Aorta (tissue), 5 donors: ENCODE measurements around the gene DOK7. TPM values are rescaled to one million over a fixed set of nuclear protein-coding genes. Genes with fewer than 3 reads are reported as not detected.
A peak's percentile ranks its signal among the peaks of the same experiment; 100 is the strongest.

Source experiments
- ATAC-seq: fragments of 200-7000 bp; cut with Tn5 transposase; one replicate; pipeline ENCODE4 v1.9.1; 2022; ENCODE audit warnings: moderate library complexity; ENCODE audit not compliant: low FRiP score
- DNase-seq, 2 donors: peaks; one replicate each; pipeline ENCODE4 v3.0.0-alpha.2; 2020
- H3K27ac ChIP-seq, 2 donors: one replicate each; pipeline ENCODE4 v1.5.1; 2013; ENCODE audit warnings: low read length in 2 of 2, mild to moderate bottlenecking in 2 of 2, moderate library complexity in 2 of 2, control low read depth in 1 of 2, inconsistent platforms in 1 of 2, low read depth in 1 of 2
- H3K27me3 ChIP-seq, 2 donors: one replicate each; pipeline ENCODE4 v1.6.1; 2013; ENCODE audit warnings: control low read depth in 1 of 2, low read length in 1 of 2, mild to moderate bottlenecking in 1 of 2, moderate library complexity in 1 of 2; ENCODE audit not compliant: insufficient read depth in 2 of 2, control insufficient read depth in 1 of 2
- H3K36me3 ChIP-seq, 2 donors: one replicate each; pipeline ENCODE4 v1.6.1; 2013; ENCODE audit warnings: control low read depth in 1 of 2, low read length in 1 of 2, mild to moderate bottlenecking in 1 of 2; ENCODE audit not compliant: insufficient read depth in 2 of 2, control insufficient read depth in 1 of 2
- H3K4me1 ChIP-seq, 2 donors: one replicate each; pipeline ENCODE4 v1.6.1; 2013; ENCODE audit warnings: low read length in 2 of 2, control low read depth in 1 of 2, mild to moderate bottlenecking in 1 of 2, moderate library complexity in 1 of 2; ENCODE audit not compliant: insufficient read depth in 2 of 2, control insufficient read depth in 1 of 2
- H3K4me3 ChIP-seq, 2 donors: one replicate each; pipeline ENCODE4 v1.5.1; 2013; ENCODE audit warnings: low read length in 2 of 2, control low read depth in 1 of 2, mild to moderate bottlenecking in 1 of 2
- H3K9me3 ChIP-seq: one replicate; pipeline ENCODE4 v1.6.1; 2013; ENCODE audit warnings: mild to moderate bottlenecking, low read length; ENCODE audit not compliant: control insufficient read depth
- WGBS, 2 donors: extraction: QIAGEN DNeasy Blood & Tissue Kit; methylation state at CpG; one replicate each; pipeline ENCODE4 v1.1.7; 2013; 5-methylcytosine and 5-hydroxymethylcytosine counted together
- intact Hi-C, 2 donors: fragments of 100-400 bp; cut with DNase I; formaldehyde crosslinking; loops; one replicate each; pipeline versions ENCODE4 v1.14.2 to v1.15.0; 2022
- polyA plus RNA-seq, 2 donors: library from polyadenylated mRNA; stranded (reverse); fragments of 200-250 nt; gene quantifications; one replicate each; pipeline ENCODE4 v1.2.3, GENCODE V29; 2013
- total RNA-seq, 2 donors: library from RNA; stranded (reverse); fragmentation: NEBNext Ultra II Directional; extraction: Animal tissue kit (Norgen Biotek cat#: 25700); gene quantifications; one replicate each; pipeline ENCODE4 v1.2.1, GENCODE V29; 2021
- donor health status: healthy with polysubstance abuse.
- donor health status: Bipolar disorder and iron deficiency.
- donor health status: DM: no; HTN: no; CAD: no.
- donor health status: DM: no; HTN: no; CAD: no.
- donor health status: DM: yes; HTN: yes; CAD: no.

Gene DOK7
- total and polyA plus RNA-seq, 4 donors, result 3.3 to 9.1 (median 4.7) TPM

GRCh38 chr4:3433138-3433869, 29.8 kb upstream of the DOK7 start:
- H3K9me3 ChIP-seq, result no peaks in the 10 kb centered on the region
- H3K4me3 ChIP-seq, result no peak overlapping the region
- H3K27ac ChIP-seq, result no peak overlapping the region
- H3K4me1 ChIP-seq, result no peaks in the 10 kb centered on the region
- WGBS, 2 donors, result 94% methylated on average over 31 to 32 of the region's 32 CpGs
- ATAC-seq (no peak), DNase-seq (no peak)
- no peaks in the 10 kb centered on the region for H3K36me3 ChIP-seq
- intact Hi-C loops, result no loop called here
- no peaks in the 10 kb centered on the region for H3K27me3 ChIP-seq

- H3K27ac ChIP-seq, result no peak overlapping the region
- H3K4me3 ChIP-seq, result no peak overlapping the region
- DNase-seq, result peak in 1 of 2 donors; percentile 51
- no peaks in the 10 kb centered on the region for H3K36me3 ChIP-seq
- intact Hi-C loops, result no loop called here
- ATAC-seq, result no peak
- H3K9me3 ChIP-seq, result no peaks in the 10 kb centered on the region
- H3K4me1 ChIP-seq, result no peaks in the 10 kb centered on the region
- no peaks in the 10 kb centered on the region for H3K27me3 ChIP-seq
- WGBS, 2 donors, result 79 to 82% methylated on average over 16 of the region's 16 CpGs
Measured at GRCh38 chr4:3434881-3435685, 28.0 kb upstream of the DOK7 start.

- no peaks in the 10 kb centered on the region for H3K27me3 ChIP-seq
- ATAC-seq (no peak), DNase-seq (no peak)
- H3K27ac ChIP-seq, result no peak overlapping the region
- H3K4me1 ChIP-seq, result no peaks in the 10 kb centered on the region
- H3K36me3 ChIP-seq, result no peaks in the 10 kb centered on the region
- no peaks in the 10 kb centered on the region for H3K9me3 ChIP-seq
- no peak overlapping the region for H3K4me3 ChIP-seq
- WGBS, 2 donors, result 84 to 90% methylated on average over 4 of the region's 4 CpGs
- intact Hi-C loops, result no loop called here
Measured at GRCh38 chr4:3435686-3435956, 27.5 kb upstream of the DOK7 start.

GRCh38 chr4:3436048-3436797, 26.9 kb upstream of the DOK7 start:
- no peaks in the 10 kb centered on the region for H3K4me1 ChIP-seq
- H3K9me3 ChIP-seq, result no peaks in the 10 kb centered on the region
- H3K27me3 ChIP-seq, result no peaks in the 10 kb centered on the region
- H3K4me3 ChIP-seq, result no peak overlapping the region
- intact Hi-C loops, result no loop called here
- no peak for ATAC-seq
- DNase-seq, result no peak
- H3K27ac ChIP-seq, result no peak overlapping the region
- no peaks in the 10 kb centered on the region for H3K36me3 ChIP-seq
- WGBS, 2 donors, result 86 to 88% methylated on average over 21 to 22 of the region's 22 CpGs

- no peak overlapping the region for H3K4me3 ChIP-seq
- ATAC-seq, result peak; percentile 27
- H3K27me3 ChIP-seq, result no peaks in the 10 kb centered on the region
- peak in 1 of 2 donors; percentile 74 for DNase-seq
- no peak overlapping the region for H3K27ac ChIP-seq
- H3K36me3 ChIP-seq, result no peaks in the 10 kb centered on the region
- H3K4me1 ChIP-seq, result no peaks in the 10 kb centered on the region
- whole genome bisulfite sequencing, 2 donors, result 71 to 75% methylated on average over 19 of the region's 19 CpGs
- intact Hi-C loops, result no loop called here
- H3K9me3 ChIP-seq, result no peaks in the 10 kb centered on the region
Measured at GRCh38 chr4:3436798-3437581, 26.1 kb upstream of the DOK7 start.

GRCh38 chr4:3437582-3437936, 25.5 kb upstream of the DOK7 start:
- Histone ChIP-seq H3K4me3 (no peak overlapping the region), H3K4me1 (no peaks in the 10 kb centered on the region), H3K27me3 (no peaks in the 10 kb centered on the region), H3K36me3 (no peaks in the 10 kb centered on the region), H3K9me3 (no peaks in the 10 kb centered on the region), H3K27ac (no peak overlapping the region)
- intact Hi-C loops, result no loop called here
- peak in 1 of 2 donors; percentile 42 for DNase-seq
- no peak for ATAC-seq
- 89 to 95% methylated on average over 9 of the region's 9 CpGs for WGBS, 2 donors

- WGBS, 2 donors, result 65 to 69% methylated on average over 26 to 28 of the region's 28 CpGs
- H3K27ac ChIP-seq, result no peak overlapping the region
- peak in 1 of 2 donors; percentile 42 for DNase-seq
- no peaks in the 10 kb centered on the region for H3K36me3 ChIP-seq
- intact Hi-C loops, result no loop called here
- H3K4me1 ChIP-seq, result no peaks in the 10 kb centered on the region
- no peak overlapping the region for H3K4me3 ChIP-seq
- ATAC-seq, result no peak
- no peaks in the 10 kb centered on the region for H3K9me3 ChIP-seq
- no peaks in the 10 kb centered on the region for H3K27me3 ChIP-seq
Measured at GRCh38 chr4:3437998-3438846, 24.9 kb upstream of the DOK7 start.

- no peak for DNase-seq
- Histone ChIP-seq H3K4me1 (no peaks in the 10 kb centered on the region), H3K9me3 (no peaks in the 10 kb centered on the region), H3K27me3 (no peaks in the 10 kb centered on the region), H3K4me3 (no peak overlapping the region), H3K27ac (no peak overlapping the region), H3K36me3 (no peaks in the 10 kb centered on the region)
- ATAC-seq, result no peak
- 86 to 88% methylated on average over 10 of the region's 10 CpGs for WGBS, 2 donors
- intact Hi-C loops, result no loop called here
Measured at GRCh38 chr4:3438847-3439180, 24.3 kb upstream of the DOK7 start.
